SU-DHL-6 (cell line): ENCODE data around the gene ADGRG1.

Experiments
- EZH2phosphoT487 ChIP-seq: fragments of 200-600 bp; sonication (generic), shearing (Covaris generic); conservative IDR thresholded peaks from 2 replicates; pipeline ENCODE4 v1.6.1; 2018; ENCODE audit warnings: mild to moderate bottlenecking, antibody characterized with exemption, low read length, moderate library complexity, mixed read lengths
- TF ChIP-seq, protein P1 (sequence below): fragments of 200-600 bp; sonication (generic); IDR thresholded peaks from one replicate; pipeline ENCODE4 v1.5.1; 2017; ENCODE audit warnings: antibody characterized with exemption, mild to moderate bottlenecking, low read length, moderate library complexity; ENCODE audit not compliant: insufficient read depth, poor library complexity, severe bottlenecking

GRCh38 chr16:57646388-57647039 lies 18.1 kb downstream of the ADGRG1 start:
- TF ChIP-seq, protein P1, sequence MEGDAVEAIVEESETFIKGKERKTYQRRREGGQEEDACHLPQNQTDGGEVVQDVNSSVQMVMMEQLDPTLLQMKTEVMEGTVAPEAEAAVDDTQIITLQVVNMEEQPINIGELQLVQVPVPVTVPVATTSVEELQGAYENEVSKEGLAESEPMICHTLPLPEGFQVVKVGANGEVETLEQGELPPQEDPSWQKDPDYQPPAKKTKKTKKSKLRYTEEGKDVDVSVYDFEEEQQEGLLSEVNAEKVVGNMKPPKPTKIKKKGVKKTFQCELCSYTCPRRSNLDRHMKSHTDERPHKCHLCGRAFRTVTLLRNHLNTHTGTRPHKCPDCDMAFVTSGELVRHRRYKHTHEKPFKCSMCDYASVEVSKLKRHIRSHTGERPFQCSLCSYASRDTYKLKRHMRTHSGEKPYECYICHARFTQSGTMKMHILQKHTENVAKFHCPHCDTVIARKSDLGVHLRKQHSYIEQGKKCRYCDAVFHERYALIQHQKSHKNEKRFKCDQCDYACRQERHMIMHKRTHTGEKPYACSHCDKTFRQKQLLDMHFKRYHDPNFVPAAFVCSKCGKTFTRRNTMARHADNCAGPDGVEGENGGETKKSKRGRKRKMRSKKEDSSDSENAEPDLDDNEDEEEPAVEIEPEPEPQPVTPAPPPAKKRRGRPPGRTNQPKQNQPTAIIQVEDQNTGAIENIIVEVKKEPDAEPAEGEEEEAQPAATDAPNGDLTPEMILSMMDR: no peak
- TF ChIP-seq EZH2phosphoT487: no peak
